GM13976 (cell line): Measurements from ENCODE around the gene CCDC148.

Experiments
- DNase-seq: peaks from one replicate; pipeline ENCODE4 v3.0.0; 2012; ENCODE audit warnings: low spot score
- in situ Hi-C: fragments of 300-500 bp; cut with MboI; formaldehyde crosslinking; loops from one replicate; pipeline ENCODE4 v1.12.0; 2022; ENCODE audit warnings: low sequenced_read_pairs, mixed read lengths, inconsistent platforms; ENCODE audit not compliant: unreplicated experiment
- TF ChIP-seq, protein P1 (sequence below): IDR thresholded peaks from 2 replicates; pipeline ENCODE4 v1.5.1; 2012; ENCODE audit warnings: borderline replicate concordance, mild to moderate bottlenecking; ENCODE audit not compliant: insufficient read depth; ENCODE audit errors: extremely low read depth, missing control alignments, control extremely low read depth

Gene CCDC148

GRCh38 chr2:158291544-158292180 lies 164.9 kb downstream of the CCDC148 start:
- no peak for DNase-seq
- in situ Hi-C loops = no loop called here
- TF ChIP-seq, protein P1, sequence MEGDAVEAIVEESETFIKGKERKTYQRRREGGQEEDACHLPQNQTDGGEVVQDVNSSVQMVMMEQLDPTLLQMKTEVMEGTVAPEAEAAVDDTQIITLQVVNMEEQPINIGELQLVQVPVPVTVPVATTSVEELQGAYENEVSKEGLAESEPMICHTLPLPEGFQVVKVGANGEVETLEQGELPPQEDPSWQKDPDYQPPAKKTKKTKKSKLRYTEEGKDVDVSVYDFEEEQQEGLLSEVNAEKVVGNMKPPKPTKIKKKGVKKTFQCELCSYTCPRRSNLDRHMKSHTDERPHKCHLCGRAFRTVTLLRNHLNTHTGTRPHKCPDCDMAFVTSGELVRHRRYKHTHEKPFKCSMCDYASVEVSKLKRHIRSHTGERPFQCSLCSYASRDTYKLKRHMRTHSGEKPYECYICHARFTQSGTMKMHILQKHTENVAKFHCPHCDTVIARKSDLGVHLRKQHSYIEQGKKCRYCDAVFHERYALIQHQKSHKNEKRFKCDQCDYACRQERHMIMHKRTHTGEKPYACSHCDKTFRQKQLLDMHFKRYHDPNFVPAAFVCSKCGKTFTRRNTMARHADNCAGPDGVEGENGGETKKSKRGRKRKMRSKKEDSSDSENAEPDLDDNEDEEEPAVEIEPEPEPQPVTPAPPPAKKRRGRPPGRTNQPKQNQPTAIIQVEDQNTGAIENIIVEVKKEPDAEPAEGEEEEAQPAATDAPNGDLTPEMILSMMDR = no peak

- in situ Hi-C loops = no loop called here
- TF ChIP-seq, protein P1 = no peak
- DNase-seq = no peak
Measured at GRCh38 chr2:158290225-158290624, 166.3 kb downstream of the CCDC148 start.

DNA sequence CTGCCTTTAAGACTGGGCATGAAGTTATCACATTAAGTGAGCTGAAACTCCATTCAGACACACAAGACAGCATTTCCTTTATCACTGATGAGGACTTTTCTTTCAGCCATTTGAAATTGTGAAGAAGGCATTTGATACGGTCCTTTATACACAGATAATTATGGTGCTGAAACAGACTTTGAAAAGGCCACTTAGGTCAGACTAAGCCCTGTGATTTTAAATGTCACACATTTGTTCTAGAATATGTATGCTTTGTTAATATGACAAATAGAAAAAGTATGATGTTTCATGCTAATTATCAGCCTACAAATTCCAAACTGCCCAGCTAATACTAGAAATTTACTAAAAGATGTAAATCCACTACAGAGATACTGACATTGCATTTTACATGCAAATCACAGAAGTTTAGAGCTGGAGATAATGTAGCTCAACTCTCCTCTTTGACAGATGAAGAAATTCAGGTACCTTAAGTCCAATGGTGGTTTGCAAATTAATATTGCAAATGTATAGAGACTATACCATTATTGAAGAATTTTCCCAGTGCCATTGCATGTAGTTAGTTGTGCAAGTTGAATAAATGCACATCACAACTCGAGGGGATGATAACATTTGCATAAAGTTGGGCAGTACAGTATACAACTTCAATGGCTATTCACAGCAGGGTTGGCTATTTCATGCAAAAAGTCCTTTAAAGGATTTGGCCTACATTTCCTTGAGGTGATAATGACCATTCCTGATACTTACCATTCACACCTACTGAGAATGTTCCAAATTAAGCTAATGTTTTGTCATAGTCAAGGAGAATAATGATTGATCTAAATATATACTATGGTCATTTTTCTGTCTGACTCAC lies 179.7 kb downstream of the CCDC148 start:
- DNase-seq = no peak
- in situ Hi-C loops = no loop called here
- TF ChIP-seq, protein P1 = no peak

DNA sequence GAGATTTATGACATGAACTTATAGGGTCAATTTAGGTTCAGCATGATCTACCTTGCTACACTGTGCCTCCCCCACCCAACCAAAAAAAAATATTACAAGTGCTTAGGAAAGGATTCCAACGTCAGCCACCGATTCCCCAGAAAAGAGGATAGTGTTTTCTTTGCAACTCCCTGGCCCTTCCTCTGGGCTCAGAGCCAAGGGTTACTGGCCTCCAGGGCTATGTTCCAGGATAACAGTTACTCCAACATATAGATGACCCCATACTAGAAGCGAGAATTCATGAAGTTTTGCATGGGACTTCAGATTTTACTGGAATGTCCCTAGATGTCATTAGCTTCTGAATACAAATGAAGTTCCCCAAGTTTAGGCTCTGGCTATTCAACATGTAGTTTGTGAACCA lies 182.8 kb downstream of the CCDC148 start:
- TF ChIP-seq, protein P1 = no peak
- DNase-seq = no peak
- in situ Hi-C loops = no loop called here

DNA sequence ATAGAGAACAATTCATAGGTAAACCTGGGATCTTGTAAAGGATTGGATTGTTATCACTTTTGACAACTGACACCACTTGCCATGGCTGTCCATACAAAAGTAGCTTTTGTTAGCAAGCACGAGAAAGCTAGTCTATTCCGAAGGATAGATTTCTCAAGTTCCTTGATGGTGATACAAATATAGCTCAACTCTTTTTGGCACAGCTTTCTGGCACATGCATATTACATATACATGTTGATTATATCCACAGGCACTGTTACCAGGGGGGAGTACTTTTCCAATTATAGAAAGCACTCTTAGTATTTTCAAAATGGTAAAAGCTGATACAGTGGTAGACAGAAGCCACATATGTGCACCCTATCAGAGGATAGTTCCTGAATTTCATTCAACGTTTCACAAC lies 186.0 kb downstream of the CCDC148 start:
- DNase-seq = no peak
- in situ Hi-C loops = no loop called here
- TF ChIP-seq, protein P1 = no peak

GRCh38 chr2:158269143-158269542 lies 187.4 kb downstream of the CCDC148 start:
- in situ Hi-C loops = no loop called here
- no peak for DNase-seq
- TF ChIP-seq, protein P1 = no peak
